ENCODE results near the gene LPP. TPM values are rescaled to one million over a fixed set of nuclear protein-coding genes. Genes with fewer than 3 reads are reported as not detected.
"Not testable (repeated sequence)": the region's sequence is repeated elsewhere in the genome, so short reads cannot be mapped to it uniquely, and the experiment has no call there.

The LPP gene
- polyA plus RNA-seq, 1 donor (not counting 4 experiments of a cell fraction or from before 2014, with no cell fraction given) = 16.0 TPM

GRCh38 chr3:188421151-188421821, 267.3 kb downstream of the LPP start:
- dilution Hi-C loops (cut with MboI; ENCODE audit: extremely low pct_ligation_motif_present, low sequenced_read_pairs) = no loop called here
- Histone ChIP-seq H3K27ac (ENCODE audit: control insufficient read depth, insufficient read depth, low read length) (no peak overlapping the region), H3K9me3 (ENCODE audit: control insufficient read depth, low read depth, low read length) (no peaks in the 10 kb centered on the region)

GRCh38 chr3:188421836-188422540, 268.0 kb downstream of the LPP start:
- Histone ChIP-seq H3K9me1 (ENCODE audit: control insufficient read depth, extremely low read depth, insufficient read depth, low read length) (no peaks in the 10 kb centered on the region), H3K4me1 (ENCODE audit: control insufficient read depth, extremely low read depth, insufficient read depth, low read length) (peaks cover 3% of the 10 kb centered on the region), H4K20me1 (ENCODE audit: control insufficient read depth, extremely low read depth, insufficient read depth, low read length) (no peaks in the 10 kb centered on the region), H3K79me2 (ENCODE audit: control insufficient read depth, insufficient read depth, low read length) (peaks cover 2% of the 10 kb centered on the region), H3K9me3 (ENCODE audit: control insufficient read depth, low read depth, low read length) (no peaks in the 10 kb centered on the region), H3K4me3 (ENCODE audit: control insufficient read depth in 2 of 3, extremely low read depth in 1 of 3, insufficient read depth in 2 of 3, low read depth in 1 of 3, low read length in 3 of 3) (no peak overlapping the region), H2AFZ (ENCODE audit: control insufficient read depth, low read length) (no peak overlapping the region), H3K36me3 (ENCODE audit: control insufficient read depth in 2 of 2, extremely low read depth in 1 of 2, insufficient read depth in 2 of 2, low read length in 2 of 2) (no peaks in the 10 kb centered on the region), H3K27me3 (ENCODE audit: control insufficient read depth, extremely low read depth, insufficient read depth, low read length) (no peaks in the 10 kb centered on the region), H3K27ac (ENCODE audit: control insufficient read depth, insufficient read depth, low read length) (no peak overlapping the region), H3K9ac (ENCODE audit: control insufficient read depth, extremely low read depth, insufficient read depth, low read length) (no peak overlapping the region), H3K4me2 (ENCODE audit: control insufficient read depth, extremely low read depth, insufficient read depth, low read depth, low read length) (no peak overlapping the region)
- FAIRE-seq (no peak), DNase-seq (ENCODE audit: low read depth, low spot score) (no peak)
- TF ChIP-seq CTCF (optimal IDR thresholded peaks at IDR 0.05 in 1 of 3, IDR thresholded peaks at IDR 0.05 in 1 of 3, conservative IDR thresholded peaks at IDR 0.05 in 1 of 3; ENCODE audit: extremely low read depth in 1 of 3, insufficient read depth in 2 of 3, low read length in 3 of 3) = no peak
- TF ChIP-seq EZH2 (IDR thresholded peaks at IDR 0.05; ENCODE audit: low read length) = no peak
- dilution Hi-C loops (cut with MboI; ENCODE audit: extremely low pct_ligation_motif_present, low sequenced_read_pairs) = no loop called here

More at GRCh38 chr3:188421151-188421821, 267.3 kb downstream of the LPP start:
- Histone ChIP-seq H3K27me3 (ENCODE audit: control insufficient read depth, extremely low read depth, insufficient read depth, low read length) (no peaks in the 10 kb centered on the region), H3K9me1 (ENCODE audit: control insufficient read depth, extremely low read depth, insufficient read depth, low read length) (no peaks in the 10 kb centered on the region), H3K9ac (ENCODE audit: control insufficient read depth, extremely low read depth, insufficient read depth, low read length) (no peak overlapping the region), H3K4me3 (ENCODE audit: control insufficient read depth in 2 of 3, extremely low read depth in 1 of 3, insufficient read depth in 2 of 3, low read depth in 1 of 3, low read length in 3 of 3) (no peak overlapping the region), H3K36me3 (ENCODE audit: control insufficient read depth in 2 of 2, extremely low read depth in 1 of 2, insufficient read depth in 2 of 2, low read length in 2 of 2) (no peaks in the 10 kb centered on the region), H2AFZ (ENCODE audit: control insufficient read depth, low read length) (no peak overlapping the region), H4K20me1 (ENCODE audit: control insufficient read depth, extremely low read depth, insufficient read depth, low read length) (no peaks in the 10 kb centered on the region), H3K4me1 (ENCODE audit: control insufficient read depth, extremely low read depth, insufficient read depth, low read length) (peaks cover 3% of the 10 kb centered on the region), H3K79me2 (ENCODE audit: control insufficient read depth, insufficient read depth, low read length) (peaks cover 2% of the 10 kb centered on the region), H3K4me2 (ENCODE audit: control insufficient read depth, extremely low read depth, insufficient read depth, low read depth, low read length) (no peak overlapping the region)
- FAIRE-seq (no peak), DNase-seq (ENCODE audit: low read depth, low spot score) (no peak)
- TF ChIP-seq EZH2 (IDR thresholded peaks at IDR 0.05; ENCODE audit: low read length) (no peak), CTCF (optimal IDR thresholded peaks at IDR 0.05 in 1 of 3, IDR thresholded peaks at IDR 0.05 in 1 of 3, conservative IDR thresholded peaks at IDR 0.05 in 1 of 3; ENCODE audit: extremely low read depth in 1 of 3, insufficient read depth in 2 of 3, low read length in 3 of 3) (no peak)

- H3K79me2 ChIP-seq (ENCODE audit: control insufficient read depth, insufficient read depth, low read length); DNase-seq (ENCODE audit: low read depth, low spot score); H4K20me1 ChIP-seq (ENCODE audit: control insufficient read depth, extremely low read depth, insufficient read depth, low read length): not testable (repeated sequence)
Observed at GRCh38 chr3:188427981-188428380, 274.0 kb downstream of the LPP start.

More at GRCh38 chr3:188427981-188428380, 274.0 kb downstream of the LPP start:
- H3K36me3 ChIP-seq (ENCODE audit: control insufficient read depth in 2 of 2, extremely low read depth in 1 of 2, insufficient read depth in 2 of 2, low read length in 2 of 2); H3K9me1 ChIP-seq (ENCODE audit: control insufficient read depth, extremely low read depth, insufficient read depth, low read length); H3K27me3 ChIP-seq (ENCODE audit: control insufficient read depth, extremely low read depth, insufficient read depth, low read length); H3K27ac ChIP-seq (ENCODE audit: control insufficient read depth, insufficient read depth, low read length); H3K4me3 ChIP-seq (ENCODE audit: control insufficient read depth in 2 of 3, extremely low read depth in 1 of 3, insufficient read depth in 2 of 3, low read depth in 1 of 3, low read length in 3 of 3); H3K9ac ChIP-seq (ENCODE audit: control insufficient read depth, extremely low read depth, insufficient read depth, low read length); dilution Hi-C loops (cut with MboI; ENCODE audit: extremely low pct_ligation_motif_present, low sequenced_read_pairs); H3K4me2 ChIP-seq (ENCODE audit: control insufficient read depth, extremely low read depth, insufficient read depth, low read depth, low read length); H3K9me3 ChIP-seq (ENCODE audit: control insufficient read depth, low read depth, low read length); H2AFZ ChIP-seq (ENCODE audit: control insufficient read depth, low read length); FAIRE-seq: not testable (repeated sequence)
- H3K4me1 ChIP-seq (ENCODE audit: control insufficient read depth, extremely low read depth, insufficient read depth, low read length) = peaks cover 13% of the 10 kb centered on the region

Data from keratinocyte (primary cell).